Measurements from ENCODE around the gene ACSBG1. TPM values are rescaled to one million over a fixed set of nuclear protein-coding genes. Genes with fewer than 3 reads are reported as not detected.

Gene ACSBG1
- total RNA-seq, 4 donors from 2014 or later = 0.09 to 0.31 TPM; not detected in 2

DNA sequence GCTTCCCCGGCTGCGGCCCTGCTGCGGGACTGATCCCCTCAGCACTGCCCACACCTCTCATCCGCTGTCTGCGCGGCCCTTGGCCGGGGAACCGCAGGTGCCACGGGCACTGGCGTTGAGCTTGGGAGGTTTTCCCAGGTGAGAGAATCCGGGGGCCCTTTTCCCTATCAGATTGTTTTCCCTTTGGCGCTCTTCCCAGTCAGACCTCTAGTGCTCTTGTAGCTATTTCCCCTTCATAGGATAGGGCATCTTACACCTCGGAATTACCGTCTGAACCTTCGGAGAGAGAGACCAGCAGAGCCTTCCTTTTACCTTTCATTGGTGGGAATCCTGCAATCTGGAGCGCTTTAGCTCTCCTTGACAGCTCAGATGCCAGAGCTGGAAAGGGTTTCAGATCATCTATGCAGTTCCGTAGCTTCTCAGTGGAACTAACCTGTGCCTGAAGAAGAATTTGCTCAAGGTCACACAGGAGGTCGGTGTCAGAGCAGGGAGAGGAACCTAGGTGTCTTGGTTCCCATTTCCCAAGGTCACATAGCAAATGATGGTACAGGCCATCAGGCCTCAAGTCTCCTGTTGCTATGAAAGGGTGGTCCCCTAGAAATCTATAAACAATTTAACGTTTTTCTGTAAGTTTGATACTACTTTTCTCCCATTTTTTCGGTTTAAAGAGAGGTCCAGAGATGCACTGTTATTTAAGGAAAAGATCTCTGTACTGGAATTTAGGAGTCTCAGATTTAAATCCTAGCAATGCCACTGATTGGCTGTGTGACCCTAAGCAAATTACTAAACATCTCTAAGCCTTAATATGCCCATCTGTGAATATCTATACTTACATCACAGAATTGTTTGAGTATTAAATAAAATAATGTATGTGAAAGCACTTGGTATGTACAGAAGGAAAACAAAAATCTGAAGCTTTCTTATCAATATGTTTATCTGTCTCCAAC, 84.3 kb downstream of the ACSBG1 start:
- H3K4me3 ChIP-seq = peak overlapping the region; percentile 67 to 94 (median 85)
- no peaks in the 10 kb centered on the region for H3K27me3 ChIP-seq
- peak overlapping the region; percentile 80 to 94 (median 92) for H3K27ac ChIP-seq
- H3K4me1 ChIP-seq = peaks cover 5 to 61% (median 28%) of the 10 kb centered on the region in 3 donors
- DNase-seq = no peak
- intact Hi-C loops (cut with DNase I) = no loop called here
- no peak for TF ChIP-seq POLR2A (IDR thresholded peaks at IDR 0.05)
- TF ChIP-seq, protein P1, sequence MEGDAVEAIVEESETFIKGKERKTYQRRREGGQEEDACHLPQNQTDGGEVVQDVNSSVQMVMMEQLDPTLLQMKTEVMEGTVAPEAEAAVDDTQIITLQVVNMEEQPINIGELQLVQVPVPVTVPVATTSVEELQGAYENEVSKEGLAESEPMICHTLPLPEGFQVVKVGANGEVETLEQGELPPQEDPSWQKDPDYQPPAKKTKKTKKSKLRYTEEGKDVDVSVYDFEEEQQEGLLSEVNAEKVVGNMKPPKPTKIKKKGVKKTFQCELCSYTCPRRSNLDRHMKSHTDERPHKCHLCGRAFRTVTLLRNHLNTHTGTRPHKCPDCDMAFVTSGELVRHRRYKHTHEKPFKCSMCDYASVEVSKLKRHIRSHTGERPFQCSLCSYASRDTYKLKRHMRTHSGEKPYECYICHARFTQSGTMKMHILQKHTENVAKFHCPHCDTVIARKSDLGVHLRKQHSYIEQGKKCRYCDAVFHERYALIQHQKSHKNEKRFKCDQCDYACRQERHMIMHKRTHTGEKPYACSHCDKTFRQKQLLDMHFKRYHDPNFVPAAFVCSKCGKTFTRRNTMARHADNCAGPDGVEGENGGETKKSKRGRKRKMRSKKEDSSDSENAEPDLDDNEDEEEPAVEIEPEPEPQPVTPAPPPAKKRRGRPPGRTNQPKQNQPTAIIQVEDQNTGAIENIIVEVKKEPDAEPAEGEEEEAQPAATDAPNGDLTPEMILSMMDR (IDR thresholded peaks at IDR 0.05) = no peak
- peaks cover 0 to 3% (median 0%) of the 10 kb centered on the region in 3 donors for H3K36me3 ChIP-seq
- no peaks in the 10 kb centered on the region for H3K9me3 ChIP-seq
- WGBS, 2 donors = 6 to 8% methylated on average over 20 of the region's 20 CpGs

DNA sequence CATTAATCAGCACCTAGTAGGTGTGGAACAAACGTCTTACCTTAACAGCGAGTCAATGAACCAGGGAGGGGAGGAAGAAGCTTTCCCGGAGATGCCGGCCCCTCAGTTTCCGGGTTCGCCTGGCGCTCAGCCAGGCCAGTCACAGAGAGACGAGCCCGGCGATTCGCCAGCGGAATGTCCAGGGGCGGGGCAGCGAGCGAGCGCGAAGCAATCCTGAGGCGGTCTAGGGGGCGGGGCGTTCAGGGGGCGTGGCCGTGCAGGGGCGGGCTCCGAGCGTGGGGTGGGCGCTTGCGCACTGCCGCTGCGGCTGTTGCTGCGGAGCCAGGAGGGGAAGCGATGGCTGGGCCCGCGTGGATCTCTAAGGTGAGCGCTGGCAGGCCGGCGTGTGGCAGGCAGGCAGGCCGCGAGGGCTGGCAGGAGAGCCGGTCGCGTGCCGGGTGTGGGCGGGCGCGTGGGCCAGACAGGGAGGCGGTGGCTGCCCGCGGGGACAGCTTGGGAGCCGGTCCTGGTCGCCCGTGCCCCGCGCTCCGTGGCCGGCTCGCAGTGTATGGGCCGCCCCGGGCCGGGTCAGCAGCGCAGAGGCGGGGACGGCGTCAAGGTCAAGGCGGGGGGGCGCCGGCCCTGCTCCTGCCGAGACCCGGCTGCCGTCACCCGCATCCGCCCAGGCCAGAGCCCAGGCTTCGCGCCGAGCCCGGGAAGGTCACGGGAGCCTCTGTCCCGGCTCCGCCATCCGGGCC, 85.1 kb downstream of the ACSBG1 start, which contains the start of gene IDH3A:
TSS of gene IDH3A (plus strand) at position 295 of the 737 bp plus-strand sequence. CDS start at position 337, 42 bp downstream.
- Histone ChIP-seq H3K4me3 (peak within 1 kb of the TSS; percentile 67 to 94 (median 85)), H3K36me3 (peaks cover 0 to 3% (median 0%) of the 10 kb centered on the region in 3 donors), H3K9me3 (no peaks in the 10 kb centered on the region), H3K4me1 (peaks cover 5 to 57% (median 28%) of the 10 kb centered on the region in 3 donors), H3K27me3 (no peaks in the 10 kb centered on the region), H3K27ac (peak within 1 kb of the TSS; percentile 80 to 94 (median 92))
- WGBS, 2 donors = 0% methylated on average over 7 to 21 of the region's 79 CpGs
- DNase-seq = peak; percentile 82
- intact Hi-C loops (cut with DNase I) = no loop called here
- TF ChIP-seq, protein P1 (IDR thresholded peaks at IDR 0.05) = no peak
- peak in 3 of 4 donors; percentile 51 to 91 (median 83) for TF ChIP-seq POLR2A (IDR thresholded peaks at IDR 0.05)

DNA sequence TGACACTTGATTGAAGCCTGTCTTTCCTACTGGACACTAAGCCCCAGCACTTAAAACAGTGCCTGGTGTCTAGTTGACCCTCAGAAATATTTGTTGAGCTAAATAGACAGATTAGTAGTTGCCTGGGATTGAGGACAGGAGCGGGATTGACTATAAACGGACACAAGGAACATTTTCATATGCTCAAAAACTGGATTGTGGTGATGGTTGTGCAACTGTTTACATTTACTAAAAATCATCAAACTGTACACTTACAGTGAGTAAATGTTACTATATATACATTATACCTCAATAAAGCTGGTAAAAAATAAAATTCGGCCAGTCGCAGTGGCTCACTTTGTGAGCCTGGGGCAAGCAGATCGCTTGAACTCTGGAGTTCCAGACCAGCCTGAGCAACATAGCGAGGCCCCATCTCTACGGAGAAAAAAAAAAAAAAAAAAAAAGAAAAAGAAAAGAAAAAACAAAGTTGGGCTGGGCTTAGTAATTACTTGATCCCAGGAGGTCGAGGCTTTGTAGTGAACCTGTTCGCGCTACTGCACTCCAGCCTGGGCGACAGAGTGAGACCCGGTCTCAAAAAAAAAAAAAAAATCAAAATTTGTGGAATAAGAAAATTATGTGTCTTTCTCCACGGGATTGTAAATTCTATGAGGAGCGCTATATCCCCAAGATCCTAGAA, 85.8 kb downstream of the ACSBG1 start:
- peaks cover 0 to 3% (median 0%) of the 10 kb centered on the region in 3 donors for H3K36me3 ChIP-seq
- WGBS, 2 donors = 12 to 22% methylated on average over 9 to 14 of the region's 14 CpGs
- intact Hi-C loops (cut with DNase I) = no loop called here

DNA sequence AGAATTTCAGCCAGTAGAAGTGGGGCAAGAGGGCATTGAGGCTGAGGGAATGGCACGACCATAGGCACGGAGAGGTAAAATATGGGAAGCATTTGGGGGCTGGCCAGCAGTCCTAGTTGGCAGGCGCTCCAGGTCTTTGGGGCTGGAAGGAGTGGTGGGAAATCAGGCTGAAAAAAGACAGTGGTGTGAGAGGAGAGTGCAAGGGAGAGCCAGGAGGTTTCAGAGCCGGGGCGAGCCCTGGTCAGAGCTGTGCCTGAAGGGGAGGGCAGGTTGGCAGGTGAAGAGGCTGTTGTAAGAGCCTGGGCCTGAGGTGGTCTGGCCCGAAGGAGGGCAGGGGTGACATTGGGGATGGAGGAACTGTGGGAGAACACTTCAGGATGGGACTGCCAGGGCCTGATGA, 86.8 kb downstream of the ACSBG1 start:
- no peaks in the 10 kb centered on the region for H3K9me3 ChIP-seq
- H3K27ac ChIP-seq = peak overlapping the region; percentile 16 to 92 (median 34)
- H3K4me3 ChIP-seq = no peak overlapping the region
- no peaks in the 10 kb centered on the region for H3K27me3 ChIP-seq
- TF ChIP-seq POLR2A (IDR thresholded peaks at IDR 0.05) = no peak
- TF ChIP-seq, protein P1 (IDR thresholded peaks at IDR 0.05) = no peak
- H3K4me1 ChIP-seq = peaks cover 5 to 49% (median 21%) of the 10 kb centered on the region in 3 donors
- DNase-seq = no peak
- WGBS, 2 donors = 60 to 68% methylated on average over 6 of the region's 6 CpGs
- H3K36me3 ChIP-seq = peaks cover 0 to 2% (median 0%) of the 10 kb centered on the region in 3 donors
- intact Hi-C loops (cut with DNase I) = no loop called here

More for the DNA sequence above, 85.8 kb downstream of the ACSBG1 start:
- no peaks in the 10 kb centered on the region for H3K9me3 ChIP-seq
- no peaks in the 10 kb centered on the region for H3K27me3 ChIP-seq
- H3K4me1 ChIP-seq = peaks cover 5 to 54% (median 26%) of the 10 kb centered on the region in 3 donors
- H3K27ac ChIP-seq = peak overlapping the region; percentile 74 to 94 (median 92)
- H3K4me3 ChIP-seq = peak overlapping the region; percentile 67 to 94 (median 85)
- no peak for DNase-seq
- no peak for TF ChIP-seq POLR2A (IDR thresholded peaks at IDR 0.05)
- TF ChIP-seq, protein P1 (IDR thresholded peaks at IDR 0.05) = no peak

All from esophagus squamous epithelium (tissue), 5 donors.